IMR-90 (cell line): ENCODE measurements around the gene MUC7. TPM values are rescaled to one million over a fixed set of nuclear protein-coding genes. Genes with fewer than 3 reads are reported as not detected.

Experiments used
- ATAC-seq: fragments of 200-7000 bp; cut with Tn5 transposase; 2 replicates; pipeline ENCODE4 v1.9.1; 2020; ENCODE audit warnings: low read depth, mild to moderate bottlenecking, moderate library complexity
- BruUV-seq: library from RNA; stranded (reverse); fragments of 400-500 nt; replicated peaks from 2 replicates; lab custom pipeline; 2021; lab: Mats Ljungman, UMichigan
- CTCF ChIA-PET: fragments of 300-600 bp; formaldehyde crosslinking; extraction: SDS; loops from one replicate; lab custom pipeline; 2021; ENCODE audit warnings: antibody characterized with exemption; lab: Yijun Ruan, JAX
- POLR2A ChIA-PET: fragments of 300-600 bp; sonication (Branson Sonifier 250); formaldehyde crosslinking; loops from one replicate; lab custom pipeline; 2022; ENCODE audit warnings: antibody characterized with exemption; ENCODE audit not compliant: unreplicated experiment; lab: Charles Lee
- DNase-seq: peaks from one replicate; pipeline ENCODE4 v3.0.0; 2013
- H2AFZ ChIP-seq: replicated peaks from 2 replicates; pipeline ENCODE3; 2013; ENCODE audit warnings: low read length, mild to moderate bottlenecking; ENCODE audit not compliant: poor library complexity
- H2AK5ac ChIP-seq: 2 replicates; pipeline ENCODE4 v1.6.1; 2013; ENCODE audit warnings: low read depth, low read length, inconsistent platforms
- H2AK9ac ChIP-seq: replicated peaks from 2 replicates; pipeline ENCODE3; 2013; ENCODE audit warnings: mild to moderate bottlenecking, low read depth, low read length, moderate library complexity; ENCODE audit not compliant: poor library complexity
- H2BK120ac ChIP-seq: 2 replicates; pipeline ENCODE4 v1.6.1; 2013; ENCODE audit warnings: low read depth, low read length, inconsistent platforms
- H2BK15ac ChIP-seq: 3 replicates; pipeline ENCODE4 v1.6.1; 2013; ENCODE audit warnings: low read depth, low read length, inconsistent platforms
- H2BK20ac ChIP-seq: 2 replicates; pipeline ENCODE4 v1.6.1; 2013; ENCODE audit warnings: low read depth, mild to moderate bottlenecking, inconsistent platforms, low read length, moderate library complexity
- H2BK5ac ChIP-seq: 2 replicates; pipeline ENCODE4 v1.6.1; 2013; ENCODE audit warnings: mild to moderate bottlenecking, low read depth, low read length, inconsistent platforms; ENCODE audit not compliant: poor library complexity, severe bottlenecking
- H3K14ac ChIP-seq: replicated peaks from 2 replicates; pipeline ENCODE4 v1.6.1; 2013; ENCODE audit warnings: low read depth, low read length, inconsistent platforms
- H3K18ac ChIP-seq: 2 replicates; pipeline ENCODE4 v1.6.1; 2013; ENCODE audit warnings: low read depth, low read length, control low read depth
- H3K23ac ChIP-seq: 2 replicates; pipeline ENCODE4 v1.6.1; 2013; ENCODE audit warnings: low read depth, low read length, inconsistent platforms
- H3K27ac ChIP-seq: 2 replicates; pipeline ENCODE4 v1.5.1; 2013; ENCODE audit warnings: mild to moderate bottlenecking, control low read depth, low read length; ENCODE audit not compliant: insufficient read depth
- H3K27me3 ChIP-seq: 2 replicates; pipeline ENCODE4 v1.6.1; 2013; ENCODE audit warnings: low read length; ENCODE audit not compliant: control insufficient read depth, insufficient read depth
- H3K36me3 ChIP-seq: 2 replicates; pipeline ENCODE4 v1.6.1; 2013; ENCODE audit warnings: low read length, mixed read lengths; ENCODE audit not compliant: control insufficient read depth, insufficient read depth
- H3K4ac ChIP-seq: 2 replicates; pipeline ENCODE4 v1.6.1; 2013; ENCODE audit warnings: low read depth, low read length, inconsistent platforms
- H3K4me1 ChIP-seq: 2 replicates; pipeline ENCODE4 v1.6.1; 2013; ENCODE audit warnings: low read length, mixed read lengths; ENCODE audit not compliant: control insufficient read depth, insufficient read depth
- H3K4me2 ChIP-seq: 2 replicates; pipeline ENCODE4 v1.6.1; 2013; ENCODE audit warnings: low read depth, mild to moderate bottlenecking, control low read depth, low read length, moderate library complexity
- H3K4me3 ChIP-seq: 2 replicates; pipeline ENCODE4 v1.5.1; 2013; ENCODE audit warnings: low read depth, mild to moderate bottlenecking, control low read depth, low read length, moderate library complexity; ENCODE audit not compliant: insufficient read depth
- H3K56ac ChIP-seq: 2 replicates; pipeline ENCODE4 v1.6.1; 2013; ENCODE audit warnings: low read length, inconsistent platforms; ENCODE audit not compliant: insufficient read depth; ENCODE audit errors: extremely low read depth
- H3K79me1 ChIP-seq, 2 experiments: 2 replicates each; pipeline ENCODE4 v1.6.1; 2013; ENCODE audit warnings: low read length in 2 of 2, inconsistent platforms in 1 of 2, low read depth in 1 of 2
- H3K9ac ChIP-seq: 2 replicates; pipeline ENCODE4 v1.6.1; 2013; ENCODE audit warnings: low read depth, low read length, control low read depth
- H3K9me1 ChIP-seq: 2 replicates; pipeline ENCODE4 v1.6.1; 2013; ENCODE audit warnings: low read length, inconsistent platforms; ENCODE audit not compliant: insufficient read depth
- H3K9me3 ChIP-seq: 2 replicates; pipeline ENCODE4 v1.6.1; 2013; ENCODE audit warnings: low read length; ENCODE audit not compliant: control insufficient read depth, insufficient read depth
- H4K20me1 ChIP-seq: 2 replicates; pipeline ENCODE4 v1.6.1; 2013; ENCODE audit warnings: low read length, inconsistent platforms; ENCODE audit not compliant: insufficient read depth
- H4K5ac ChIP-seq: 2 replicates; pipeline ENCODE4 v1.6.1; 2013; ENCODE audit warnings: mild to moderate bottlenecking, low read depth, low read length, control low read depth
- H4K8ac ChIP-seq, 2 experiments: 2 replicates each; pipeline ENCODE4 v1.6.1; 2013; ENCODE audit warnings: low read depth in 2 of 2, low read length in 2 of 2, control low read depth in 1 of 2, inconsistent platforms in 1 of 2
- H4K91ac ChIP-seq: 2 replicates; pipeline ENCODE4 v1.6.1; 2013; ENCODE audit warnings: low read depth, low read length, inconsistent platforms; ENCODE audit not compliant: insufficient read depth
- BHLHE40 ChIP-seq: fragments of 150-350 bp; IDR thresholded peaks from 2 replicates; pipeline ENCODE4 v1.6.1; 2016; ENCODE audit warnings: mild to moderate bottlenecking, low read depth, low read length
- CEBPB ChIP-seq: IDR thresholded peaks from 2 replicates; pipeline ENCODE4 v1.6.1; 2012; ENCODE audit warnings: low read depth, low read length, improper control_type of control experiment
- CHD1 ChIP-seq: IDR thresholded peaks from 2 replicates; pipeline ENCODE4 v1.6.1; 2012; ENCODE audit warnings: low read depth, low read length, improper control_type of control experiment
- FOS ChIP-seq: fragments of 150-350 bp; IDR thresholded peaks from 2 replicates; pipeline ENCODE4 v1.6.1; 2016; ENCODE audit warnings: low read depth, low read length
- MAFK ChIP-seq: IDR thresholded peaks from 2 replicates; pipeline ENCODE4 v1.6.1; 2012; ENCODE audit warnings: low read depth, low read length, improper control_type of control experiment
- MAZ ChIP-seq: IDR thresholded peaks from 2 replicates; pipeline ENCODE4 v1.6.1; 2012; ENCODE audit warnings: low read depth, mild to moderate bottlenecking, low read length, improper control_type of control experiment, moderate library complexity, borderline replicate concordance
- MXI1 ChIP-seq: IDR thresholded peaks from 2 replicates; pipeline ENCODE4 v1.6.1; 2012; ENCODE audit warnings: low read depth, mild to moderate bottlenecking, low read length, moderate library complexity, borderline replicate concordance
- NFE2L2 ChIP-seq: fragments of 150-350 bp; IDR thresholded peaks from 2 replicates; pipeline ENCODE4 v1.6.1; 2016; ENCODE audit warnings: low read depth, mild to moderate bottlenecking, low read length
- POLR2A ChIP-seq: IDR thresholded peaks from 2 replicates; pipeline ENCODE4 v1.6.1; 2012; ENCODE audit warnings: mild to moderate bottlenecking, low read depth, low read length
- RCOR1 ChIP-seq: IDR thresholded peaks from 2 replicates; pipeline ENCODE4 v1.6.1; 2012; ENCODE audit warnings: mild to moderate bottlenecking, low read length, improper control_type of control experiment; ENCODE audit not compliant: insufficient replicate concordance
- SMC3 ChIP-seq: fragments of 150-350 bp; IDR thresholded peaks from 2 replicates; pipeline ENCODE4 v1.6.1; 2016; ENCODE audit warnings: low read depth, mild to moderate bottlenecking, antibody characterized with exemption, low read length, moderate library complexity
- WGBS, 2 experiments: methylation state at CpG; one replicate each; pipeline versions ENCODE4 v1.1.5 to v1.1.7; 2013; ENCODE audit warnings: missing lambda C conversion rate in 2 of 2; ENCODE audit not compliant: insufficient read length in 1 of 2; ENCODE audit errors: extremely low coverage in 2 of 2; 5-methylcytosine and 5-hydroxymethylcytosine counted together
- dilution Hi-C: fragments of 300-500 bp; cut with HindIII; formaldehyde crosslinking; loops from one replicate; pipeline ENCODE4 v1.14.3; 2018; ENCODE audit warnings: low sequenced_read_pairs; ENCODE audit not compliant: unreplicated experiment
- in situ Hi-C: fragments of 300-500 bp; cut with MboI; formaldehyde crosslinking; loops from 3 replicates; pipeline ENCODE4 v1.14.3; 2019; ENCODE audit warnings: low sequenced_read_pairs, inconsistent platforms, mixed read lengths
- intact Hi-C: fragments of 100-400 bp; cut with micrococcal nuclease; formaldehyde crosslinking; loops from 2 replicates; pipeline ENCODE4 v1.10.0; 2022
- polyA plus RNA-seq, 3 experiments: library from polyadenylated mRNA; depleted of rRNA; stranded (reverse); fragments of >200 nt; gene quantifications; 2 replicates each; pipeline ENCODE4 v1.2.3, GENCODE V29; 2012; ENCODE audit warnings: low replicate concordance in 1 of 3
- total RNA-seq: library from RNA; depleted of rRNA; stranded (reverse); fragments of >200 nt; gene quantifications from 2 replicates; pipeline ENCODE4 v1.2.3, GENCODE V29; 2012
- TF ChIP-seq, protein P1 (sequence below): conservative IDR thresholded peaks from 2 replicates; pipeline ENCODE4 v1.5.1; 2012; ENCODE audit warnings: mild to moderate bottlenecking, low read depth, low read length, improper control_type of control experiment
- TF ChIP-seq, protein P2 (sequence below): fragments of 150-350 bp; IDR thresholded peaks from 2 replicates; pipeline ENCODE4 v1.6.1; 2017; ENCODE audit warnings: mild to moderate bottlenecking, antibody characterized with exemption, low read length, low read depth
- TF ChIP-seq, protein P3 (sequence below): fragments of 150-350 bp; IDR thresholded peaks from 2 replicates; pipeline ENCODE4 v1.6.1; 2016; ENCODE audit warnings: low read depth, mild to moderate bottlenecking, low read length, moderate library complexity, borderline replicate concordance

Gene MUC7
- total and polyA plus RNA-seq, 2 of the 4 experiments (the other 2 are of a cell fraction) = not detected

DNA sequence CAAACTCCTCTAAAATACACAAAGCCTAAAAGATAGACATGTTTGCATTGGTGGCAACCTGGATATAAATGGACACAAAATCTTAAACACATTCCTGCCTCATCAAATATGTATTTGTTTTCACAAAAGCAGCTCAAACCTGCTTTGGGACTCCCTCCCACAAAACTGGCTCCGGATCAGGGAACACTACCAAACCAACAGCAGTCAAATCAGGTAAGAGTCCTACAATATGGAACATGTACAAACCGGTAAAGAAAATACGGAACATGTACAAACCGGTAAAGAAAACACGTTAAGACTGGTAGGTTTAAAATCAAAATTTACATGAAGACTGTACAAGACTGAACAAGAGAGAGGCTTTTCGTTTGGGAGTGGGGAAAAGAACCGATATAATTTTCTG is 50.6 kb downstream of the MUC7 start:
- H3K27ac ChIP-seq = no peak overlapping the region
- H3K36me3 ChIP-seq = no peaks in the 10 kb centered on the region
- H3K4me1 ChIP-seq = no peaks in the 10 kb centered on the region
- intact Hi-C loops (no loop called here), in situ Hi-C loops (loop anchor here (25.0 kb wide), 1 partner anchor 835 kb away; no protein-coding TSS in a partner anchor), dilution Hi-C loops (no loop called here)
- POLR2A ChIA-PET = no interaction called here
- H3K27me3 ChIP-seq = no peaks in the 10 kb centered on the region
- DNase-seq (no peak), ATAC-seq (no peak)
- no peaks in the 10 kb centered on the region for H3K79me1 ChIP-seq
- H3K4me3 ChIP-seq = no peak overlapping the region
- no peak overlapping the region for H3K14ac ChIP-seq
- no peaks in the 10 kb centered on the region for H3K9me1 ChIP-seq
- no peak overlapping the region for H3K56ac ChIP-seq
- TF ChIP-seq BHLHE40 (no peak), CHD1 (no peak), NFE2L2 (no peak), MAFK (no peak), MXI1 (no peak), POLR2A (no peak), CEBPB (no peak), FOS (no peak), SMC3 (no peak), RCOR1 (no peak), MAZ (no peak)
- TF ChIP-seq, protein P1, sequence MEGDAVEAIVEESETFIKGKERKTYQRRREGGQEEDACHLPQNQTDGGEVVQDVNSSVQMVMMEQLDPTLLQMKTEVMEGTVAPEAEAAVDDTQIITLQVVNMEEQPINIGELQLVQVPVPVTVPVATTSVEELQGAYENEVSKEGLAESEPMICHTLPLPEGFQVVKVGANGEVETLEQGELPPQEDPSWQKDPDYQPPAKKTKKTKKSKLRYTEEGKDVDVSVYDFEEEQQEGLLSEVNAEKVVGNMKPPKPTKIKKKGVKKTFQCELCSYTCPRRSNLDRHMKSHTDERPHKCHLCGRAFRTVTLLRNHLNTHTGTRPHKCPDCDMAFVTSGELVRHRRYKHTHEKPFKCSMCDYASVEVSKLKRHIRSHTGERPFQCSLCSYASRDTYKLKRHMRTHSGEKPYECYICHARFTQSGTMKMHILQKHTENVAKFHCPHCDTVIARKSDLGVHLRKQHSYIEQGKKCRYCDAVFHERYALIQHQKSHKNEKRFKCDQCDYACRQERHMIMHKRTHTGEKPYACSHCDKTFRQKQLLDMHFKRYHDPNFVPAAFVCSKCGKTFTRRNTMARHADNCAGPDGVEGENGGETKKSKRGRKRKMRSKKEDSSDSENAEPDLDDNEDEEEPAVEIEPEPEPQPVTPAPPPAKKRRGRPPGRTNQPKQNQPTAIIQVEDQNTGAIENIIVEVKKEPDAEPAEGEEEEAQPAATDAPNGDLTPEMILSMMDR = no peak
- TF ChIP-seq, protein P2, sequence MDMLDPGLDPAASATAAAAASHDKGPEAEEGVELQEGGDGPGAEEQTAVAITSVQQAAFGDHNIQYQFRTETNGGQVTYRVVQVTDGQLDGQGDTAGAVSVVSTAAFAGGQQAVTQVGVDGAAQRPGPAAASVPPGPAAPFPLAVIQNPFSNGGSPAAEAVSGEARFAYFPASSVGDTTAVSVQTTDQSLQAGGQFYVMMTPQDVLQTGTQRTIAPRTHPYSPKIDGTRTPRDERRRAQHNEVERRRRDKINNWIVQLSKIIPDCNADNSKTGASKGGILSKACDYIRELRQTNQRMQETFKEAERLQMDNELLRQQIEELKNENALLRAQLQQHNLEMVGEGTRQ = no peak
- TF ChIP-seq, protein P3, sequence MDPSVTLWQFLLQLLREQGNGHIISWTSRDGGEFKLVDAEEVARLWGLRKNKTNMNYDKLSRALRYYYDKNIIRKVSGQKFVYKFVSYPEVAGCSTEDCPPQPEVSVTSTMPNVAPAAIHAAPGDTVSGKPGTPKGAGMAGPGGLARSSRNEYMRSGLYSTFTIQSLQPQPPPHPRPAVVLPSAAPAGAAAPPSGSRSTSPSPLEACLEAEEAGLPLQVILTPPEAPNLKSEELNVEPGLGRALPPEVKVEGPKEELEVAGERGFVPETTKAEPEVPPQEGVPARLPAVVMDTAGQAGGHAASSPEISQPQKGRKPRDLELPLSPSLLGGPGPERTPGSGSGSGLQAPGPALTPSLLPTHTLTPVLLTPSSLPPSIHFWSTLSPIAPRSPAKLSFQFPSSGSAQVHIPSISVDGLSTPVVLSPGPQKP = no peak
- no peak overlapping the region for H2BK120ac ChIP-seq
- H2BK20ac ChIP-seq = no peak overlapping the region
- H4K5ac ChIP-seq = no peak overlapping the region
- no TSS peak for BruUV-seq
- H2AFZ ChIP-seq = no peak overlapping the region
- no peak overlapping the region for H3K23ac ChIP-seq
- no peak overlapping the region for H2BK5ac ChIP-seq
- H2AK5ac ChIP-seq = no peak overlapping the region
- no peak overlapping the region for H2BK15ac ChIP-seq
- H3K9me3 ChIP-seq = no peaks in the 10 kb centered on the region
- H3K4ac ChIP-seq = no peak overlapping the region
- H4K20me1 ChIP-seq = no peaks in the 10 kb centered on the region
- no peak overlapping the region for H2AK9ac ChIP-seq
- no peak overlapping the region for H3K18ac ChIP-seq
- H3K4me2 ChIP-seq = no peak overlapping the region
- H4K91ac ChIP-seq = no peak overlapping the region
- H4K8ac ChIP-seq = no peak overlapping the region
- WGBS, 2 experiments = 88% methylated on average over 4 of the region's 7 CpGs; no CpG with 5 or more reads in 1 of the 2 experiments
- CTCF ChIA-PET = no interaction called here
- no peak overlapping the region for H3K9ac ChIP-seq
